Embryonic facial prominence (tissue), 1 donor: ENCODE results near the gene ZBTB12.

Experiments
- DNase-seq: peaks from one replicate; pipeline ENCODE4 v3.0.0-alpha.2; 2016; ENCODE audit errors: extremely low spot score

Gene ZBTB12

GRCh38 chr6:31896856-31897611, 4.9 kb downstream of the ZBTB12 start:
- no peak for DNase-seq

GRCh38 chr6:31896493-31896855, 5.4 kb downstream of the ZBTB12 start:
- no peak for DNase-seq

GRCh38 chr6:31892821-31893220, 9.1 kb downstream of the ZBTB12 start:
- no peak for DNase-seq

- no peak for DNase-seq
These were observed 12.4 kb downstream of the ZBTB12 start for GRCh38 chr6:31889331-31889972.

GRCh38 chr6:31888276-31889258, 13.3 kb downstream of the ZBTB12 start:
- DNase-seq: no peak

GRCh38 chr6:31887173-31888007, 14.5 kb downstream of the ZBTB12 start:
- no peak for DNase-seq

GRCh38 chr6:31886541-31886991, 15.3 kb downstream of the ZBTB12 start:
- DNase-seq: no peak

- DNase-seq: no peak
These were observed 17.3 kb downstream of the ZBTB12 start for GRCh38 chr6:31884528-31885035.

- no peak for DNase-seq
These were observed 18.2 kb downstream of the ZBTB12 start for GRCh38 chr6:31883676-31884075.

GRCh38 chr6:31882344-31882743, 19.5 kb downstream of the ZBTB12 start:
- no peak for DNase-seq

GRCh38 chr6:31881136-31881859, 20.6 kb downstream of the ZBTB12 start:
- no peak for DNase-seq

- no peak for DNase-seq
These were observed 21.3 kb downstream of the ZBTB12 start for GRCh38 chr6:31880616-31881015.

GRCh38 chr6:31879901-31880300, 22.0 kb downstream of the ZBTB12 start:
- no peak for DNase-seq

- DNase-seq: no peak
These were observed 22.7 kb downstream of the ZBTB12 start for GRCh38 chr6:31879143-31879542.

- DNase-seq: no peak
These were observed 23.2 kb downstream of the ZBTB12 start, which contains the start of gene SLC44A4 for GRCh38 chr6:31878726-31879125. TSS of gene SLC44A4 (minus strand) at chr6:31878997. CDS start at chr6:31878980, 17 bp downstream.

GRCh38 chr6:31878222-31878621, 23.7 kb downstream of the ZBTB12 start:
- DNase-seq: no peak

GRCh38 chr6:31877651-31878161, 24.2 kb downstream of the ZBTB12 start:
- DNase-seq: no peak

- no peak for DNase-seq
These were observed 24.7 kb downstream of the ZBTB12 start for GRCh38 chr6:31877125-31877650.

GRCh38 chr6:31876357-31876756, 25.5 kb downstream of the ZBTB12 start:
- DNase-seq: no peak

GRCh38 chr6:31875877-31876276, 26.0 kb downstream of the ZBTB12 start:
- no peak for DNase-seq
